Suprapubic skin (tissue), 2 donors: Measurements from ENCODE around the gene RBFA.

Experiments
- EP300 ChIP-seq: sonication (generic); formaldehyde crosslinking; IDR thresholded peaks from one replicate; pipeline ENCODE4 v1.6.1; 2017; ENCODE audit warnings: antibody characterized with exemption
- POLR2A ChIP-seq, 2 donors: fragments of 450-650 bp; IDR thresholded peaks; one replicate each; pipeline ENCODE4 v1.6.1; 2017; ENCODE audit warnings: antibody characterized with exemption in 2 of 2, mild to moderate bottlenecking in 2 of 2, moderate library complexity in 2 of 2

DNA sequence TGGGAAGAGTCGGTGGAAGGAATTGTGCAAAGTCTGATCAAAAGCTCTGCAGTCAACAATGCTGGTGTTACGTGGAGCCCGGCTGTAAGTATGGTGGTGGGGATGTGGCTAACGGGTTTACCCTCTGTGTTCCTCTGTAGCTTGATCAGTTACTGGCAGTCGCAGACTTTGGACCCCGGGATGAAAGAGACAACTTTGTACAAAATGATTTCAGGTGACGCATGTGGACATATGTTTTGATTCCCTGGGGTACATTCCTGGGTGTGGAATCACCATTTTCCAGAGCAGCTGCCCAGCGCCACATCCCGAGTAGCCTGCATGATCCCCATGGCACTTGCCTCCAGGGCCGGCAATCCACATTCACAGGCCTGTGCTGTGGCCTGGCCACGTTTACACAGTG, 9.8 kb downstream of the RBFA start:
- TF ChIP-seq EP300: no peak
- TF ChIP-seq POLR2A (IDR thresholded peaks at IDR 0.05): no peak
